Amniotic stem cell (primary cell): ENCODE results near the gene PARD3B.

Experiments
- DNase-seq: peaks from one replicate; lab custom pipeline; 2025; lab: John Stamatoyannopoulos, UW

The PARD3B gene

GRCh38 chr2:205138735-205139134 lies 593.5 kb downstream of the PARD3B start:
- DNase-seq, result no peak

- no peak for DNase-seq
Measured at GRCh38 chr2:205139822-205140463, 594.7 kb downstream of the PARD3B start.

- no peak for DNase-seq
Measured at GRCh38 chr2:205141381-205141780, 596.1 kb downstream of the PARD3B start.

- DNase-seq, result no peak
Measured at GRCh38 chr2:205145888-205146287, 600.6 kb downstream of the PARD3B start.

GRCh38 chr2:205148755-205149154 lies 603.5 kb downstream of the PARD3B start:
- no peak for DNase-seq

- no peak for DNase-seq
Measured at GRCh38 chr2:205156457-205156856, 611.2 kb downstream of the PARD3B start.

- DNase-seq, result no peak
Measured at GRCh38 chr2:205158404-205158803, 613.1 kb downstream of the PARD3B start.

- no peak for DNase-seq
Measured at GRCh38 chr2:205161156-205161839, 616.0 kb downstream of the PARD3B start.

GRCh38 chr2:205166745-205167144 lies 621.5 kb downstream of the PARD3B start:
- DNase-seq, result no peak

- no peak for DNase-seq
Measured at GRCh38 chr2:205169012-205169411, 623.7 kb downstream of the PARD3B start.

GRCh38 chr2:205169464-205169863 lies 624.2 kb downstream of the PARD3B start:
- no peak for DNase-seq

GRCh38 chr2:205170399-205170798 lies 625.1 kb downstream of the PARD3B start:
- no peak for DNase-seq

- no peak for DNase-seq
Measured at GRCh38 chr2:205171261-205171940, 626.1 kb downstream of the PARD3B start.

GRCh38 chr2:205175831-205176230 lies 630.6 kb downstream of the PARD3B start:
- DNase-seq, result no peak

- no peak for DNase-seq
Measured at GRCh38 chr2:205176546-205176945, 631.3 kb downstream of the PARD3B start.

GRCh38 chr2:205177546-205177945 lies 632.3 kb downstream of the PARD3B start:
- DNase-seq, result no peak

GRCh38 chr2:205180730-205181129 lies 635.5 kb downstream of the PARD3B start:
- DNase-seq, result no peak

GRCh38 chr2:205187731-205188130 lies 642.5 kb downstream of the PARD3B start:
- no peak for DNase-seq

GRCh38 chr2:205188239-205189138 lies 643.2 kb downstream of the PARD3B start:
- DNase-seq, result no peak

- no peak for DNase-seq
Measured at GRCh38 chr2:205189301-205189700, 644.0 kb downstream of the PARD3B start.

- DNase-seq, result no peak
Measured at GRCh38 chr2:205190528-205190927, 645.3 kb downstream of the PARD3B start.
